CD14-positive monocyte (primary cell): ENCODE data around the gene MPL. TPM values are rescaled to one million over a fixed set of nuclear protein-coding genes. Genes with fewer than 3 reads are reported as not detected.

Experiments
- DNase-seq, 3 donors: peaks; one replicate each; pipeline ENCODE4 v3.0.0-alpha.2; 2011 to 2022
- H2AFZ ChIP-seq: 2 replicates; pipeline ENCODE4 v1.6.0; 2012; ENCODE audit warnings: mild to moderate bottlenecking, low read depth, low read length, inconsistent platforms; ENCODE audit not compliant: insufficient read depth, poor library complexity, severe bottlenecking
- H3K27ac ChIP-seq, 2 donors: 1 replicate in 1 of 2; 2 replicates in 1 of 2; pipeline ENCODE4 v1.5.1; 2012 to 2013; ENCODE audit warnings: low read length in 2 of 2, control low read depth in 1 of 2, inconsistent platforms in 1 of 2, low read depth in 1 of 2, mild to moderate bottlenecking in 1 of 2
- H3K27me3 ChIP-seq, 2 donors: one replicate each; pipeline versions ENCODE4 v1.6.0 to v1.6.1; 2011 to 2013; ENCODE audit warnings: low read length in 2 of 2; ENCODE audit not compliant: control insufficient read depth in 2 of 2, insufficient read depth in 2 of 2
- H3K36me3 ChIP-seq, 2 donors: replicated peaks in 1 of 2; 1 replicate in 1 of 2; 2 replicates in 1 of 2; pipeline versions ENCODE4 v1.5.1 to v1.6.1; 2012 to 2013; ENCODE audit warnings: low read length in 2 of 2, control low read depth in 1 of 2, inconsistent platforms in 1 of 2, mild to moderate bottlenecking in 1 of 2; ENCODE audit not compliant: insufficient read depth in 2 of 2, control insufficient read depth in 1 of 2
- H3K4me1 ChIP-seq, 2 donors: 1 replicate in 1 of 2; 2 replicates in 1 of 2; pipeline versions ENCODE4 v1.5.1 to v1.6.1; 2012 to 2013; ENCODE audit warnings: low read length in 2 of 2, control low read depth in 1 of 2, inconsistent platforms in 1 of 2, mild to moderate bottlenecking in 1 of 2, moderate library complexity in 1 of 2; ENCODE audit not compliant: insufficient read depth in 2 of 2, control insufficient read depth in 1 of 2
- H3K4me2 ChIP-seq: replicated peaks from 2 replicates; pipeline ENCODE3; 2012; ENCODE audit warnings: low read length, moderate library complexity, mild to moderate bottlenecking; ENCODE audit not compliant: poor library complexity, severe bottlenecking; ENCODE audit errors: extremely low read depth
- H3K4me3 ChIP-seq, 3 experiments: fragments of 200-600 bp in 1 of 3; sonication (generic) in 1 of 3; replicated peaks in 1 of 3; 1 replicate in 2 of 3; 2 replicates in 1 of 3; pipeline ENCODE4 v1.5.1; 2011 to 2013; ENCODE audit warnings: low read length in 3 of 3, mild to moderate bottlenecking in 3 of 3, control low read depth in 2 of 3, low read depth in 2 of 3, inconsistent platforms in 1 of 3, moderate library complexity in 1 of 3
- H3K79me2 ChIP-seq: 2 replicates; pipeline ENCODE4 v1.6.0; 2012; ENCODE audit warnings: mild to moderate bottlenecking, control low read depth, inconsistent platforms, low read length, moderate library complexity; ENCODE audit not compliant: insufficient read depth
- H3K9ac ChIP-seq: 2 replicates; pipeline ENCODE4 v1.6.0; 2017; ENCODE audit warnings: low read length, mild to moderate bottlenecking; ENCODE audit not compliant: insufficient read depth, poor library complexity, severe bottlenecking
- H3K9me3 ChIP-seq, 2 donors: replicated peaks in 1 of 2; 1 replicate in 1 of 2; 2 replicates in 1 of 2; pipeline versions ENCODE4 v1.5.1 to v1.6.1; 2012 to 2013; ENCODE audit warnings: low read length in 2 of 2, control low read depth in 1 of 2; ENCODE audit not compliant: control insufficient read depth in 1 of 2, insufficient read depth in 1 of 2
- H4K20me1 ChIP-seq: 2 replicates; pipeline ENCODE4 v1.6.0; 2012; ENCODE audit warnings: mild to moderate bottlenecking, low read length, control low read depth, moderate library complexity; ENCODE audit not compliant: insufficient read depth
- H3K27ac Mint-ChIP-seq, 7 donors: one replicate each; pipeline ENCODE4 v1.8.0; 2020; ENCODE audit warnings: mild to moderate bottlenecking in 7 of 7, mixed read lengths in 7 of 7, moderate library complexity in 6 of 7, inconsistent platforms in 2 of 7
- H3K27me3 Mint-ChIP-seq, 3 donors: one replicate each; pipeline ENCODE4 v1.8.0; 2021 to 2022; ENCODE audit warnings: low read depth in 3 of 3, mild to moderate bottlenecking in 3 of 3, mixed read lengths in 3 of 3, moderate library complexity in 3 of 3, inconsistent platforms in 1 of 3
- H3K36me3 Mint-ChIP-seq, 2 donors: one replicate each; pipeline ENCODE4 v1.8.0; 2020; ENCODE audit warnings: mixed read lengths in 2 of 2, inconsistent platforms in 1 of 2, mild to moderate bottlenecking in 1 of 2
- H3K4me1 Mint-ChIP-seq: one replicate; pipeline ENCODE4 v1.8.0; 2020; ENCODE audit warnings: mild to moderate bottlenecking, mixed read lengths
- H3K4me3 Mint-ChIP-seq, 2 donors: one replicate each; pipeline ENCODE4 v1.8.0; 2020; ENCODE audit warnings: mild to moderate bottlenecking in 2 of 2, mixed read lengths in 2 of 2, moderate library complexity in 1 of 2
- H3K9me3 Mint-ChIP-seq, 7 donors: one replicate each; pipeline ENCODE4 v1.8.0; 2020 to 2022; ENCODE audit warnings: mixed read lengths in 7 of 7, mild to moderate bottlenecking in 6 of 7, moderate library complexity in 6 of 7, inconsistent platforms in 2 of 7
- CTCF ChIP-seq: fragments of 200-600 bp; IDR thresholded peaks from one replicate; pipeline ENCODE4 v1.8.0; 2022; ENCODE audit warnings: antibody characterized with exemption, mild to moderate bottlenecking
- WGBS: methylation state at CpG from one replicate; pipeline ENCODE4 v1.1.5; 2013; ENCODE audit warnings: missing lambda C conversion rate; ENCODE audit not compliant: insufficient coverage; 5-methylcytosine and 5-hydroxymethylcytosine counted together
- intact Hi-C, 2 donors: fragments of 100-400 bp; cut with micrococcal nuclease; formaldehyde crosslinking; loops; one replicate each; pipeline versions ENCODE4 v1.15.0 to v1.15.1; 2023
- polyA plus RNA-seq, 3 donors: library from polyadenylated mRNA; depleted of rRNA in 1 of 3; unstranded in 2 of 3; stranded (reverse) in 1 of 3; fragments of 300-500 nt in 2 of 3; fragments of >200 nt in 1 of 3; fragmentation: Illumina TruSeq in 2 of 3; gene quantifications; 1 replicate in 2 of 3; 2 replicates in 1 of 3; pipeline ENCODE4 v1.2.3, GENCODE V29; 2012 to 2021

MPL gene
- polyA plus RNA-seq, 3 donors = not detected

GRCh38 chr1:43354471-43354870, 16.9 kb downstream of the MPL start:
- Mint-ChIP-seq H3K4me3 (no peak overlapping the region), H3K4me1 (peaks cover 25% of the 10 kb centered on the region), H3K9me3 (no peaks in the 10 kb centered on the region), H3K27me3 (peaks cover 0 to 2% (median 2%) of the 10 kb centered on the region in 3 donors), H3K27ac (peak overlapping the region in 1 of 7 donors; percentile 68), H3K36me3 (peaks cover 4 to 7% of the 10 kb centered on the region in 2 donors)
- Histone ChIP-seq H3K4me2 (no peak overlapping the region), H3K36me3 (no peaks in the 10 kb centered on the region), H3K4me3 (no peak overlapping the region), H2AFZ (no peak overlapping the region), H4K20me1 (peaks cover 8% of the 10 kb centered on the region), H3K9ac (no peak overlapping the region), H3K4me1 (peaks cover 14 to 17% of the 10 kb centered on the region in 2 donors), H3K9me3 (no peaks in the 10 kb centered on the region), H3K27ac (no peak overlapping the region), H3K79me2 (peaks cover 7% of the 10 kb centered on the region), H3K27me3 (no peaks in the 10 kb centered on the region)
- WGBS = 90% methylated on average over 2 of the region's 2 CpGs
- DNase-seq = no peak
- intact Hi-C loops = loop anchor here in 1 of 2 donors (5.0 kb wide), 1 partner anchor 33 kb away; the partner anchor contains the start of genes MED8 and SZT2
- no peak for TF ChIP-seq CTCF

- no peak overlapping the region for H3K4me3 Mint-ChIP-seq
- Histone ChIP-seq H3K4me3 (no peak overlapping the region), H2AFZ (no peak overlapping the region), H3K4me1 (peaks cover 19 to 21% of the 10 kb centered on the region in 2 donors), H4K20me1 (peaks cover 12% of the 10 kb centered on the region), H3K79me2 (peaks cover 11% of the 10 kb centered on the region), H3K27me3 (no peaks in the 10 kb centered on the region), H3K27ac (no peak overlapping the region), H3K9me3 (no peaks in the 10 kb centered on the region), H3K4me2 (no peak overlapping the region), H3K36me3 (peaks cover 0 to 1% of the 10 kb centered on the region in 2 donors), H3K9ac (no peak overlapping the region)
- DNase-seq = no peak
- peaks cover 4 to 7% of the 10 kb centered on the region in 2 donors for H3K36me3 Mint-ChIP-seq
- no peaks in the 10 kb centered on the region for H3K9me3 Mint-ChIP-seq
- intact Hi-C loops = loop anchor here (5.0 kb wide), 2 partner anchors 32 to 37 kb away; partner anchors contain the start of genes MED8 (in 1 of the 2) and SZT2 (in 1 of the 2)
- peaks cover 25% of the 10 kb centered on the region for H3K4me1 Mint-ChIP-seq
- no peak for TF ChIP-seq CTCF
- H3K27me3 Mint-ChIP-seq = peaks cover 0 to 2% (median 0%) of the 10 kb centered on the region in 3 donors
- peak overlapping the region in 1 of 7 donors; percentile 68 for H3K27ac Mint-ChIP-seq
- no CpG with 5 or more reads among the region's 2 CpGs for WGBS
Observed at GRCh38 chr1:43354936-43355335, 17.3 kb downstream of the MPL start.
